Small intestine (tissue), 7 donors: ENCODE measurements around the gene NR2C1. TPM values are rescaled to one million over a fixed set of nuclear protein-coding genes. Genes with fewer than 3 reads are reported as not detected.
"Not testable (repeated sequence)": the region's sequence is repeated elsewhere in the genome, so short reads cannot be mapped to it uniquely, and the experiment has no call there.

Experiments used
- DNase-seq, 2 donors: peaks; one replicate each; pipeline versions ENCODE4 v3.0.0 to v3.0.0-alpha.2; 2013
- FAIRE-seq: peaks from 2 replicates; lab custom pipeline; 2012; peaks lifted over from hg19 to GRCh38; lab: Jason Lieb, UNC
- H3K27ac ChIP-seq, 3 donors: one replicate each; pipeline ENCODE4 v1.5.1; 2013; ENCODE audit warnings: low read length in 2 of 3, mild to moderate bottlenecking in 2 of 3, control low read depth in 1 of 3, inconsistent platforms in 1 of 3, low read depth in 1 of 3, moderate library complexity in 1 of 3
- H3K27me3 ChIP-seq, 3 donors: one replicate each; pipeline ENCODE4 v1.6.1; 2013; ENCODE audit warnings: low read length in 3 of 3, inconsistent platforms in 1 of 3; ENCODE audit not compliant: control insufficient read depth in 3 of 3, insufficient read depth in 3 of 3
- H3K36me3 ChIP-seq, 3 donors: one replicate each; pipeline ENCODE4 v1.6.1; 2013; ENCODE audit warnings: low read length in 3 of 3, inconsistent platforms in 1 of 3, low read depth in 1 of 3, mild to moderate bottlenecking in 1 of 3, moderate library complexity in 1 of 3; ENCODE audit not compliant: control insufficient read depth in 3 of 3, insufficient read depth in 2 of 3
- H3K4me1 ChIP-seq, 3 donors: one replicate each; pipeline ENCODE4 v1.6.1; 2013; ENCODE audit warnings: low read length in 2 of 3, inconsistent platforms in 1 of 3, low read depth in 1 of 3, mild to moderate bottlenecking in 1 of 3, moderate library complexity in 1 of 3; ENCODE audit not compliant: control insufficient read depth in 3 of 3, insufficient read depth in 2 of 3
- H3K4me3 ChIP-seq, 3 donors: one replicate each; pipeline ENCODE4 v1.5.1; 2013; ENCODE audit warnings: low read length in 3 of 3, control low read depth in 1 of 3, inconsistent platforms in 1 of 3, low read depth in 1 of 3, mild to moderate bottlenecking in 1 of 3, moderate library complexity in 1 of 3
- H3K9me3 ChIP-seq, 2 donors: one replicate each; pipeline ENCODE4 v1.6.1; 2013; ENCODE audit warnings: low read depth in 1 of 2, low read length in 1 of 2; ENCODE audit not compliant: control insufficient read depth in 2 of 2, insufficient read depth in 1 of 2
- WGBS, 3 donors: extraction: QIAGEN DNeasy Blood & Tissue Kit; methylation state at CpG; one replicate each; pipeline ENCODE4 v1.1.7; 2013; 5-methylcytosine and 5-hydroxymethylcytosine counted together
- polyA plus RNA-seq, 4 donors: library from polyadenylated mRNA; stranded (reverse) in 3 of 4; unstranded in 1 of 4; fragments of 200-250 nt in 3 of 4; fragments of 120-200 nt in 1 of 4; gene quantifications; one replicate each; pipeline versions ENCODE4 v1.2.1 to v1.2.3, GENCODE V29; 2013
- donor health status: healthy with polysubstance abuse.
- donor health status: control.
- donor health status: control.
- donor health status: Bipolar disorder and iron deficiency.
- donor health status: healthy.

The NR2C1 gene
- polyA plus RNA-seq, 4 donors, result 9.7 to 31.5 (median 22.8) TPM

DNA sequence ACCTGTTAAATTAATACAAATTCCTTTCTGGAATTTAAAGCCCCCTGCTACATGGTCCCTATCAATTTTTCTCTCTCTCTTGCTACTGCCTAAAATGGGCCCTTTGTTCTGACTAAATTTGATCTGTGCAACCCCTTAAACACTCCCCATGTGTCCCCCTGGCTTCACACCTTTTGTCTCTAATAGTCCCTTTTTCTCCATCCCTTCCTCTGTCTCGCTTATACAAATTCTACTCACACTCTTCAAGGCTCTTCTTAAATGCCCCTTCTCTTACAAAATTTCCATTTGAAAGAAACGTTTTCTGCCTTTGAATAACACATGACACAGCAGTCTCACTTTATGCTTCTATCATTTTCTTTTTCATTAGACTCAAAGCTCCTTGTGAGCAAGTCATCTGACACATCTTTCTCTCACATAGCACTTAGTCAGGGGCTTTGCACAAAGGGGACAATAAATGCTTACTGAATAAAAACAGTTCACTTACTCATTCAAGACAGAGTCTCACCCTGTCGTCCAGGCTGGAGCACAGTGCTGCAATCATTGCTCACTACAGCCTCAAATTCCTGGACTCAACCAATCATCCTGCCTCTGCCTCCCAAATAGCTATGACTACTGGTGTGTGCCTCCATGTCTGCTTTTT lies 41.5 kb upstream of the NR2C1 start:
- 66 to 76% (median 69%) methylated on average over 3 of the region's 3 CpGs for WGBS, 3 donors
- no peaks in the 10 kb centered on the region for H3K4me1 ChIP-seq
- H3K27me3 ChIP-seq, result no peaks in the 10 kb centered on the region
- peaks cover 0 to 22% (median 0%) of the 10 kb centered on the region in 3 donors for H3K36me3 ChIP-seq
- DNase-seq (no peak), FAIRE-seq (no peak)
- no peaks in the 10 kb centered on the region for H3K9me3 ChIP-seq
- H3K4me3 ChIP-seq, result no peak overlapping the region
- H3K27ac ChIP-seq, result no peak overlapping the region

- DNase-seq (no peak), FAIRE-seq (no peak)
- H3K36me3 ChIP-seq, result peaks cover 0 to 46% (median 0%) of the 10 kb centered on the region in 3 donors
- 82 to 89% (median 85%) methylated on average over 7 of the region's 7 CpGs for WGBS, 3 donors
- no peak overlapping the region for H3K4me3 ChIP-seq
- no peaks in the 10 kb centered on the region for H3K9me3 ChIP-seq
- peaks cover 0 to 7% (median 1%) of the 10 kb centered on the region in 3 donors for H3K4me1 ChIP-seq
- H3K27me3 ChIP-seq, result no peaks in the 10 kb centered on the region
- no peak overlapping the region for H3K27ac ChIP-seq
Observed at GRCh38 chr12:95107362-95107761, 33.9 kb upstream of the NR2C1 start.

DNA sequence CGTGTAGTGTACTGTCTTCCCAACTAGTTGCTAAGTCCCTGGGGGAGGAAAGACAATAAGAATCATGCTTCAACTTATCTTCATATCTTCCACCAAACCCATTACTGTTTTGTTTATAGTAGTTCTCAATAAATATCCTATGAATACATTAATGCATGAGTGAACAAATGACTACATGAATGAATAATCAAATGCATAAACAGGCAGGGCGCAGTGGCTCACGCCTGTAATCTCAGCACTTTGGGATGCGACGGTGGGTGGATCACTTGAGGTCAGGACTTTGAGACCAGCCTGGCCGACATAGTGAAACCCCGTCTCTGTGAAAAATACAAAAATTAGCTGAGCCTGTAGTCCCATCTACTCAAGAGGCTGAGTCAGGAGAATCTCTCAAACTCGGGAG lies 32.1 kb upstream of the NR2C1 start:
- Histone ChIP-seq H3K36me3 (peaks cover 0 to 48% (median 0%) of the 10 kb centered on the region in 3 donors), H3K4me3 (no peak overlapping the region), H3K27me3 (no peaks in the 10 kb centered on the region), H3K27ac (no peak overlapping the region), H3K4me1 (peaks cover 0 to 9% (median 1%) of the 10 kb centered on the region in 3 donors), H3K9me3 (no peaks in the 10 kb centered on the region)
- WGBS, 3 donors, result 88 to 91% (median 89%) methylated on average over 8 of the region's 8 CpGs
- FAIRE-seq (no peak), DNase-seq (no peak)

DNA sequence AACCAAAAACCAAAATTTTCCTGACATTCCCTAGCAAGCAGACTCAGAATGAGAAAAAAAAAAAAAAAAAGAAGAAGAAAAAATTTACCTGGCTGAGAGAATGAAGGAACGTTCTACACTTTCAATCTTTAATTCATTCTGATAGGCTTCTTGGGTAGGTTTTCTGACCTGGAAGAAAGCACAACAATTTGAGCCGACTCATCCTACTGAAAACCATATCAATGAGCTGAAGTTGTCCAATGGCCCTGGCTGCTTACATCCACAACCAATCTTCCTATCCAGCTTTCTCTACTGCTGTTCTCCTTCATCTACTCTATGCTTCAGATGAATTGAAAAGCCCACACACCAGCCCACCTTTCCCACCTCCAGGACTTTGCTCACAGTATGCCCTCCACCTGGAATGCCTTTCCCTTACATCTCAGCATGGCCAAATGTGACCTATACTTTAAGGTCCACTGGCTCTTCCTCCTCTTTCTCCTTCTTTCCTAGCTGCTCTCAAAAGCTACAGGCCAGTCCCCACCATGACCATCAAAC lies 31.6 kb upstream of the NR2C1 start:
- 92 to 100% (median 97%) methylated on average over 2 of the region's 2 CpGs for WGBS, 3 donors
- H3K4me3 ChIP-seq, result no peak overlapping the region
- no peak for FAIRE-seq
- peaks cover 0 to 48% (median 0%) of the 10 kb centered on the region in 3 donors for H3K36me3 ChIP-seq
- H3K27ac ChIP-seq, result no peak overlapping the region
- H3K9me3 ChIP-seq, result no peaks in the 10 kb centered on the region
- no peaks in the 10 kb centered on the region for H3K27me3 ChIP-seq
- H3K4me1 ChIP-seq, result peaks cover 0 to 15% (median 1%) of the 10 kb centered on the region in 3 donors
- DNase-seq, result no peak

GRCh38 chr12:95102916-95103671 lies 29.7 kb upstream of the NR2C1 start:
- Histone ChIP-seq H3K27me3 (no peaks in the 10 kb centered on the region), H3K4me1 (peaks cover 0 to 32% (median 1%) of the 10 kb centered on the region in 3 donors), H3K27ac (peak overlapping the region in 2 of 3 donors; percentile 28 to 42), H3K4me3 (no peak overlapping the region), H3K9me3 (no peaks in the 10 kb centered on the region), H3K36me3 (peaks cover 0 to 45% (median 0%) of the 10 kb centered on the region in 3 donors)
- FAIRE-seq (no peak), DNase-seq (peak; percentile 54 to 67)
- 13 to 50% (median 22%) methylated on average over 8 of the region's 8 CpGs for WGBS, 3 donors

GRCh38 chr12:95101957-95102356 lies 28.5 kb upstream of the NR2C1 start:
- peaks cover 0 to 36% (median 1%) of the 10 kb centered on the region in 3 donors for H3K4me1 ChIP-seq
- H3K27ac ChIP-seq, DNase-seq, FAIRE-seq, H3K9me3 ChIP-seq, H3K27me3 ChIP-seq, H3K4me3 ChIP-seq: not testable (repeated sequence)
- peaks cover 0 to 47% (median 0%) of the 10 kb centered on the region in 3 donors for H3K36me3 ChIP-seq
- 80 to 94% (median 93%) methylated on average over 5 of the region's 5 CpGs for WGBS, 3 donors

GRCh38 chr12:95100264-95101190 lies 27.1 kb upstream of the NR2C1 start:
- H3K27me3 ChIP-seq, result no peaks in the 10 kb centered on the region
- FAIRE-seq (no peak), DNase-seq (peak; percentile 29 to 42)
- WGBS, 3 donors, result 55 to 76% (median 56%) methylated on average over 11 of the region's 11 CpGs
- peaks cover 0 to 37% (median 0%) of the 10 kb centered on the region in 3 donors for H3K36me3 ChIP-seq
- H3K4me3 ChIP-seq, result no peak overlapping the region
- no peak overlapping the region for H3K27ac ChIP-seq
- H3K9me3 ChIP-seq, result no peaks in the 10 kb centered on the region
- H3K4me1 ChIP-seq, result peaks cover 0 to 40% (median 1%) of the 10 kb centered on the region in 3 donors
